LNCAP (cell line): ENCODE results near the gene ADAMTSL3.

Source experiments
- TF ChIP-seq, protein P1 (sequence below): fragments of 450-650 bp; IDR thresholded peaks from 2 replicates; pipeline ENCODE4 v1.5.1; 2017; ENCODE audit warnings: mild to moderate bottlenecking

The ADAMTSL3 gene

GRCh38 chr15:83854950-83855707 is 201.2 kb downstream of the ADAMTSL3 start:
- TF ChIP-seq, protein P1, sequence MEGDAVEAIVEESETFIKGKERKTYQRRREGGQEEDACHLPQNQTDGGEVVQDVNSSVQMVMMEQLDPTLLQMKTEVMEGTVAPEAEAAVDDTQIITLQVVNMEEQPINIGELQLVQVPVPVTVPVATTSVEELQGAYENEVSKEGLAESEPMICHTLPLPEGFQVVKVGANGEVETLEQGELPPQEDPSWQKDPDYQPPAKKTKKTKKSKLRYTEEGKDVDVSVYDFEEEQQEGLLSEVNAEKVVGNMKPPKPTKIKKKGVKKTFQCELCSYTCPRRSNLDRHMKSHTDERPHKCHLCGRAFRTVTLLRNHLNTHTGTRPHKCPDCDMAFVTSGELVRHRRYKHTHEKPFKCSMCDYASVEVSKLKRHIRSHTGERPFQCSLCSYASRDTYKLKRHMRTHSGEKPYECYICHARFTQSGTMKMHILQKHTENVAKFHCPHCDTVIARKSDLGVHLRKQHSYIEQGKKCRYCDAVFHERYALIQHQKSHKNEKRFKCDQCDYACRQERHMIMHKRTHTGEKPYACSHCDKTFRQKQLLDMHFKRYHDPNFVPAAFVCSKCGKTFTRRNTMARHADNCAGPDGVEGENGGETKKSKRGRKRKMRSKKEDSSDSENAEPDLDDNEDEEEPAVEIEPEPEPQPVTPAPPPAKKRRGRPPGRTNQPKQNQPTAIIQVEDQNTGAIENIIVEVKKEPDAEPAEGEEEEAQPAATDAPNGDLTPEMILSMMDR, result no peak

DNA sequence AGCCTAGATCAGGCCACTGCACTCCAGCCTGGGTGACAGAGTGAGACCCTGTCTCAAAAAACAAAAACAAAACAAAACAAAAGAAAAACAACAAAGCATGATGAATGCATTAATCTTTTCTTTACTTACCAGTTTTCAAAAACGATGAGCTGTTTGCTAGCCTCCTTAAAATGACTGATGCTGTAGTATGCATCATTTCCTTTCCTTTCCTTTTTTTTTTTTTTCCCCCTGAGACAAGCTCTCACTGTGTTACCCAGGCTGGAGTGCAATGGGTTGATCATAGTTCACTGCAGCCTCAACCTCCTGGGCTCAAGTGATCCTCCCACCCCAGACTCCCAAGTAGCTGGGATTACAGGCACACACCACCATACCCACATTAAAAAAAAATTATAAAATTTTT is 202.0 kb downstream of the ADAMTSL3 start:
- TF ChIP-seq, protein P1, result no peak

DNA sequence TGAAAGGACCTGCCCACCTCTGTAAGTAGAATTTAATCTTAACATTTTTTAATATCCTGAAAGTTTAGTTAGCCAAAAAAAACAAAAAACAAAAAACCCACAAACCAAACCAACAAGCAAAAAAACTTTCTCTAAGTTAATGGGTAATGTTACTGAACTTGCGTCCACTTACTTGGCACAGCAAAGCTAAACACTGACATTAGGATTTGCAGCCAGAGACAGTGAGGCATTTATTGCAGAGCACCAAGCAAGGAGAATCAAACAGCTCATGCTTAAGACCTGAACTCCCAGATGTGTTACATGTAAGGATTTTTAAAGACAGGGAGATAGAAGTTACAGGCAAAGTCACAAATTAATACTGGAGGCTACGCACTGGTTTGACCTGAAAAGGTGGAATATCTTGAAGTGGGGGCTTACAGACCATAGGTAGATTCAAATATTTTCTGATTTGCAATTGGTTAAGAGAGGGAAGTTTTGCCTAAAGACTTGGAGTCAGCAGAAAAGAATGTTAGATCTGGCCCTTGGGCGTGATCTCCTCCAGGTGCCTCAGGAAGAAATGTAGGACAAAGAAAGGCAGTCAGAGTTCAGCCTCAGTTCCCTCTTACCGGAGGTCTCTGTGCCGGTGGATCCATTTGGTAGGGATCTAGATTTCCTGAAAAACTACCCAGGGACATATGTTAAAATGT is 205.0 kb downstream of the ADAMTSL3 start:
- TF ChIP-seq, protein P1, result no peak

DNA sequence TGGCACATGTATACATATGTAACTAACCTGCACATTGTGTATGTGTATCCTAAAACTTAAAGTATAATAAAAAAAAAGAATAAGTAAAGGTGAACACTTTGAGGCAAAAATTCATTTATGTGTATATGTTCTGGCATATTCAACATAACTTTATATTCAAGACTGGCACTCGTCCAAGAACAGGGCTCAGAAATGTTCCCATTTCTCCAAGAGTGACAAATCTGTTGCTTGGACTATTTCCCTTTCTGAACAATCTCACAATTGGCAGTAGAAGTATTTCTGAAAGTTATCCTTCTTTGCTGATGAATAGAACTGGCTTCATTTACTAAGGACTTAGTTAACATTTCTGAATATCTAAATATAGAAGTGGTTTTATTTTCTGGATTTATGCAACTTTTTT is 212.8 kb downstream of the ADAMTSL3 start:
- TF ChIP-seq, protein P1, result no peak

- TF ChIP-seq, protein P1, result no peak
These were observed 215.4 kb downstream of the ADAMTSL3 start for GRCh38 chr15:83869341-83869740.

GRCh38 chr15:83871808-83872559 is 218.1 kb downstream of the ADAMTSL3 start:
- TF ChIP-seq, protein P1, result no peak

DNA sequence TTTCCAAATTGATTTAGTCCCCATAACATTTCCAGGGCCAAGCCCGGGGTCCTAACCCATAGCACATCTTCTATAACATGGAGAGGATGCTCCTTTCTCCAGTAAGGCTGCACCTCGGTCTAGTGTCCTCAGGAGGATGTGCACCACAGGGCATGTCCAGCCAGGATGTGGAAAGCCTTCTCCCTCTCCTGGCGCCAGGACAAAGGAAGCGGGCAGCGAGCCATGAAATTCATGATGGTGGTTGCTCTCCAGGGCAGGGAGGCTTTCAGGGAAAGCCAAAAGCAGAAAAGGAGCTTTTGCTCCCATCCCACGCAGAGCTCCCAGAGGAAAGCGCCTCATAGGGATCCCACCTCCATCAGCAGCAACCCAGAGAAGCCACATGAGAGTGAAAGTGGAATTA is 220.0 kb downstream of the ADAMTSL3 start:
- TF ChIP-seq, protein P1, result no peak
